Esophagus muscularis mucosa (tissue), 4 donors: ENCODE data around the gene PGC. TPM values are rescaled to one million over a fixed set of nuclear protein-coding genes. Genes with fewer than 3 reads are reported as not detected.

Source experiments
- DNase-seq: peaks from one replicate; pipeline ENCODE4 v3.0.0-alpha.2; 2017; ENCODE audit errors: extremely low spot score
- H3K27ac ChIP-seq, 4 donors: fragments of 200-600 bp; sonication (generic); replicated peaks in 1 of 4; 1 replicate in 3 of 4; 2 replicates in 1 of 4; pipeline ENCODE4 v1.5.1; 2016 to 2019; ENCODE audit warnings: mild to moderate bottlenecking in 1 of 4
- H3K27me3 ChIP-seq, 4 donors: fragments of 200-600 bp; sonication (generic); one replicate each; pipeline versions ENCODE4 v1.5.1 to v1.6.0; 2016 to 2019
- H3K36me3 ChIP-seq, 4 donors: fragments of 200-600 bp; sonication (generic); one replicate each; pipeline ENCODE4 v1.5.1; 2016 to 2019
- H3K4me1 ChIP-seq, 4 donors: fragments of 200-600 bp; sonication (generic); one replicate each; pipeline ENCODE4 v1.5.1; 2016 to 2019
- H3K4me3 ChIP-seq, 4 donors: fragments of 200-600 bp; sonication (generic); 1 replicate in 2 of 4; 2 replicates in 2 of 4; pipeline ENCODE4 v1.5.1; 2016 to 2019; ENCODE audit warnings: mild to moderate bottlenecking in 4 of 4, moderate library complexity in 1 of 4
- H3K9me3 ChIP-seq, 4 donors: fragments of 200-600 bp; sonication (generic); 1 replicate in 3 of 4; 2 replicates in 1 of 4; pipeline ENCODE4 v1.5.1; 2016 to 2019
- EP300 ChIP-seq: sonication (generic); formaldehyde crosslinking; IDR thresholded peaks from one replicate; pipeline ENCODE4 v1.6.1; 2017; ENCODE audit warnings: antibody characterized with exemption
- POLR2A ChIP-seq: fragments of 450-650 bp; IDR thresholded peaks from one replicate; pipeline ENCODE4 v1.6.1; 2017; ENCODE audit warnings: antibody characterized with exemption, moderate library complexity, mild to moderate bottlenecking, low read depth
- POLR2AphosphoS5 ChIP-seq, 2 donors: sonication (generic); formaldehyde crosslinking; IDR thresholded peaks; one replicate each; pipeline ENCODE4 v1.6.1; 2017; ENCODE audit warnings: antibody characterized with exemption in 2 of 2
- WGBS: methylation state at CpG from one replicate; pipeline ENCODE4 v1.1.5; 2018; 5-methylcytosine and 5-hydroxymethylcytosine counted together
- intact Hi-C: fragments of 100-400 bp; cut with DNase I; formaldehyde crosslinking; loops from one replicate; pipeline ENCODE4 v1.15.1; 2023
- total RNA-seq, 4 donors: library from RNA; depleted of rRNA; stranded (reverse); fragments of >200 nt; gene quantifications; one replicate each; pipeline versions ENCODE4 v1.1.0 to v1.2.1, GENCODE V29; 2016
- TF ChIP-seq, protein P1 (sequence below), 3 experiments: fragments of 200-600 bp in 2 of 3; fragments of 450-650 bp in 1 of 3; sonication (generic) in 2 of 3; IDR thresholded peaks; one replicate each; pipeline ENCODE4 v1.5.1; 2017 to 2019; ENCODE audit warnings: antibody characterized with exemption in 3 of 3, mild to moderate bottlenecking in 2 of 3, moderate library complexity in 1 of 3

PGC gene
- total RNA-seq, 4 donors from 2014 or later = 0.83 to 1.1 (median 0.92) TPM; not detected in 1

DNA sequence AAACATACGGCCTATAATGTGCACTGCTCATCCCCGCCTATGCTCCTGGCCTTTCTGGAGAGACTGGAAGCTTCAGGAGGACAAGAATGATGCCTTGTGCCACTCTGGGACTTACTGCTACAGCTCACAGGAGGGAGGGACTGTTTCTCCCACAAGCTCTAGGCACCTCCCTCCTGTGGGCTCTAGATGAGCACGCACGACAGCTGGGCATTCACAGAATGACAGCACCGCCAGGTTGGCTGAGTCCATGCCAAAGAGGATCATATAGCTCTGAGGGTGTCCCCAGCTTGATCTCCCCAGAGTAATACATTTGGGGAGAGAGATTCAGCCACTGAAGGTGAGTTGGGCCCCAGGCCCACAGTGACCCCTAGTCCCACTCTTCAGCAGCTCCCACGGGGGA is 10.1 kb upstream of the PGC start:
- intact Hi-C loops = no loop called here
- WGBS = 94% methylated on average over 3 of the region's 6 CpGs
- Histone ChIP-seq H3K4me3 (no peak overlapping the region), H3K9me3 (no peaks in the 10 kb centered on the region), H3K27ac (no peak overlapping the region), H3K27me3 (no peaks in the 10 kb centered on the region), H3K4me1 (no peaks in the 10 kb centered on the region), H3K36me3 (no peaks in the 10 kb centered on the region)
- no peak for DNase-seq
- TF ChIP-seq, protein P1, sequence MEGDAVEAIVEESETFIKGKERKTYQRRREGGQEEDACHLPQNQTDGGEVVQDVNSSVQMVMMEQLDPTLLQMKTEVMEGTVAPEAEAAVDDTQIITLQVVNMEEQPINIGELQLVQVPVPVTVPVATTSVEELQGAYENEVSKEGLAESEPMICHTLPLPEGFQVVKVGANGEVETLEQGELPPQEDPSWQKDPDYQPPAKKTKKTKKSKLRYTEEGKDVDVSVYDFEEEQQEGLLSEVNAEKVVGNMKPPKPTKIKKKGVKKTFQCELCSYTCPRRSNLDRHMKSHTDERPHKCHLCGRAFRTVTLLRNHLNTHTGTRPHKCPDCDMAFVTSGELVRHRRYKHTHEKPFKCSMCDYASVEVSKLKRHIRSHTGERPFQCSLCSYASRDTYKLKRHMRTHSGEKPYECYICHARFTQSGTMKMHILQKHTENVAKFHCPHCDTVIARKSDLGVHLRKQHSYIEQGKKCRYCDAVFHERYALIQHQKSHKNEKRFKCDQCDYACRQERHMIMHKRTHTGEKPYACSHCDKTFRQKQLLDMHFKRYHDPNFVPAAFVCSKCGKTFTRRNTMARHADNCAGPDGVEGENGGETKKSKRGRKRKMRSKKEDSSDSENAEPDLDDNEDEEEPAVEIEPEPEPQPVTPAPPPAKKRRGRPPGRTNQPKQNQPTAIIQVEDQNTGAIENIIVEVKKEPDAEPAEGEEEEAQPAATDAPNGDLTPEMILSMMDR (IDR thresholded peaks at IDR 0.05) = no peak
- TF ChIP-seq POLR2AphosphoS5 (IDR thresholded peaks at IDR 0.05) (no peak), EP300 (no peak)

DNA sequence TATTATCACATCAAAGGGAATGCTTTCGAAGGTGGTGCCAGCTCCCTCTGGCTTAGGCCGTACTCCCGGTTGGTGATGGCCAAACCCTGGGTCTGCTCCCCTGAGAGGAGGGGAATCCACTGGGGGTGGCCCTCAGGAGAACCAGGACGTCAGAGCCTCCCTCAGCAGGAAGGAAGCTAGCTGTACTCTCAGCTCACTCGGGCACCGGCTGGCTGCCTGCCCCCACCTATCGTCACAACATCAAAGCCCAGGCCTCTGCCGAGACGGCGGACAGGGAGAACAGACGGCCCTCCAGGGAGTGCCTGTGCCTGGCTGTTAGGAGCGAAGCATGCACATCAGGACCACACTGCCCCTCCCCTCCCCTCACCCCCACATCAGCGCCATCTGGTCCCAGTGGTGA is 9.2 kb upstream of the PGC start:
- Histone ChIP-seq H3K4me3 (no peak overlapping the region), H3K9me3 (no peaks in the 10 kb centered on the region), H3K4me1 (no peaks in the 10 kb centered on the region), H3K36me3 (no peaks in the 10 kb centered on the region), H3K27me3 (no peaks in the 10 kb centered on the region), H3K27ac (no peak overlapping the region)
- TF ChIP-seq POLR2AphosphoS5 (IDR thresholded peaks at IDR 0.05) (no peak), POLR2A (no peak), EP300 (no peak)
- TF ChIP-seq, protein P1 (IDR thresholded peaks at IDR 0.05) = no peak
- DNase-seq = no peak
- intact Hi-C loops = no loop called here
- 81% methylated on average over 3 of the region's 13 CpGs for WGBS

DNA sequence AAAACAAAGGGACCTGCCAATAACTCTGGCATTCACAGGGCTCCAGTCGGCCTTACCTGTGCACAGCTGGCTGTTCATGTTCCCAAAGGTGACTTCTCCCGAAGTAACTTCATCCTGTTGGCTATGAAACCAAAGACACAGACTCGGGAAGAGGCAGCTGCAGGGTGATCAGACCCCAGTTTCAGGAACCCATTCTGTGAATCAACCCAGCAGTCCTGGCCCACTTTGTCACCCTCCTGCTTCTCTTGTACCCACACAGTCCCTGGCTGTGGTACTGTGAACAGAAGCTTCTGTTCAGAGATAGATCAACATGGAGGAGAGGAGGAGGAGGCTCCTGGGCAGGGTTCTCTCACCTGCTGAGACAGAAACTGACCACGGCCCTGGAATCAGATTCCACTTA is 8.7 kb upstream of the PGC start:
- TF ChIP-seq, protein P1 (IDR thresholded peaks at IDR 0.05) = no peak
- TF ChIP-seq POLR2AphosphoS5 (IDR thresholded peaks at IDR 0.05) = no peak
- no peak for TF ChIP-seq POLR2A
- no peak for TF ChIP-seq EP300
- 79% methylated on average over 4 of the region's 4 CpGs for WGBS
- intact Hi-C loops = no loop called here

DNA sequence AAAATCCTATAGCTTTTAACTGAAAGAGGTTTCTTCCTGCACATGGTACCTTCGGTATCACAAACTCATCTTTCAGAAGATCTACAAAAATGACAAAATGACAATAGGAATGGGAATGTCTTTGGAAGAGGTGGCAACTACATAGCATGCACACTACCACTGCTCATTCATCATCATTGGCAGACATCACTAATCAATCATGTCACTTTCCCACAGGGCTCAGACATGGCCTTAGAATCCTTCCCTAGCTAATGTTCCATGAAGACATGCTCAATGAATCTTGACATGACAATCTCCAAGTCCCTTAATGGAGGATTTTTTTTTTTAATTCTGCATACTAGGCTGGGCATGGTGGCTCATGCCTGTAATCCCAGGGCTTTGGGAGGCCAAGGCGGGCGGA is 3.2 kb upstream of the PGC start:
- Histone ChIP-seq H3K4me1 (no peaks in the 10 kb centered on the region), H3K36me3 (no peaks in the 10 kb centered on the region), H3K9me3 (no peaks in the 10 kb centered on the region), H3K27ac (no peak overlapping the region), H3K4me3 (no peak overlapping the region), H3K27me3 (no peaks in the 10 kb centered on the region)
- TF ChIP-seq, protein P1 (IDR thresholded peaks at IDR 0.05) = no peak
- TF ChIP-seq POLR2AphosphoS5 (IDR thresholded peaks at IDR 0.05) (no peak), POLR2A (no peak), EP300 (no peak)
- intact Hi-C loops = no loop called here
- no peak for DNase-seq
- 98% methylated on average over 3 of the region's 3 CpGs for WGBS

More for the DNA sequence above, 8.7 kb upstream of the PGC start:
- Histone ChIP-seq H3K27ac (no peak overlapping the region), H3K4me1 (no peaks in the 10 kb centered on the region), H3K4me3 (no peak overlapping the region), H3K36me3 (no peaks in the 10 kb centered on the region), H3K9me3 (no peaks in the 10 kb centered on the region), H3K27me3 (no peaks in the 10 kb centered on the region)
- DNase-seq = no peak

DNA sequence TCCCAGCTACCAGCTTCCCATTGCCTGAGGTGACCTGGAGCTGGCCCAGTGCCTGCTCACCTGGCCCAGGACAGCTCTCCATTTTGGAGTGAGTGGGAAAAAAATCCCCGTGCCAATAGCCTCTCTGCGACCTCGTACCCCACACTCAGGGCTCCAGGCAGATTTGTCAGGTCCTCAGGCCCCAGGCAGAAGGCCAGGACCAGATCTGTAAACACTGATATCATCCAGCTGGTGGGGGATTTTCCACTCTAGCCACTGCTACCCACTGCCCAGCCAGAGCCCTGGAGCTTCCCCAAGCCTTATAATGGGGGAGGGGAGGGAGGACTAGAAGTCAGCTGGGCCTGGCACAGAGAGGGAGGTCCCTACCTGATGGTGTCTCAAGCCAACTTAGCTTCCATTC is 1.3 kb upstream of the PGC start:
- Histone ChIP-seq H3K4me1 (no peaks in the 10 kb centered on the region), H3K4me3 (no peak overlapping the region), H3K27ac (no peak overlapping the region), H3K9me3 (no peaks in the 10 kb centered on the region), H3K27me3 (no peaks in the 10 kb centered on the region), H3K36me3 (no peaks in the 10 kb centered on the region)
- 69% methylated on average over 3 of the region's 3 CpGs for WGBS
- no peak for DNase-seq
- intact Hi-C loops = no loop called here
- no peak for TF ChIP-seq EP300
- no peak for TF ChIP-seq POLR2AphosphoS5 (IDR thresholded peaks at IDR 0.05)
- TF ChIP-seq, protein P1 (IDR thresholded peaks at IDR 0.05) = no peak
- no peak for TF ChIP-seq POLR2A
